CD4-positive, alpha-beta T cell (primary cell): Measurements from ENCODE around the gene EYA2. TPM values are rescaled to one million over a fixed set of nuclear protein-coding genes. Genes with fewer than 3 reads are reported as not detected.

Experiments
- ATAC-seq: fragments of 200-7000 bp; cut with Tn5 transposase; one replicate; pipeline ENCODE4 v1.10.0; 2022; ENCODE audit warnings: mild to moderate bottlenecking; ENCODE audit not compliant: poor library complexity
- CTCF ChIA-PET: fragments of 350-600 bp; sonication (Branson Sonifier 250); formaldehyde crosslinking; loops from one replicate; lab custom pipeline; 2021; ENCODE audit warnings: antibody characterized with exemption, inconsistent platforms; lab: Charles Lee
- POLR2A ChIA-PET: fragments of 350-600 bp; sonication (Branson Sonifier 250); formaldehyde crosslinking; loops from one replicate; lab custom pipeline; 2021; ENCODE audit warnings: antibody characterized with exemption, inconsistent platforms; lab: Charles Lee
- DNase-seq, 14 experiments: peaks; one replicate each; pipeline ENCODE4 v3.0.0-alpha.2; 2013 to 2020; ENCODE audit warnings: mixed read lengths in 2 of 14
- H3K27ac ChIP-seq, 2 donors: one replicate each; pipeline versions ENCODE4 v1.5.1 to v1.7.0; 2013; ENCODE audit warnings: low read length in 2 of 2, low read depth in 1 of 2, mild to moderate bottlenecking in 1 of 2
- H3K27me3 ChIP-seq, 2 experiments: 1 replicate in 1 of 2; 2 replicates in 1 of 2; pipeline versions ENCODE4 v1.6.1 to v1.7.0; 2013; ENCODE audit warnings: low read length in 2 of 2, control low read depth in 1 of 2, mild to moderate bottlenecking in 1 of 2, moderate library complexity in 1 of 2; ENCODE audit not compliant: insufficient read depth in 2 of 2, control insufficient read depth in 1 of 2
- H3K36me3 ChIP-seq: one replicate; pipeline ENCODE4 v1.6.1; 2013; ENCODE audit warnings: low read length, control low read depth; ENCODE audit not compliant: insufficient read depth
- H3K4me1 ChIP-seq: one replicate; pipeline ENCODE4 v1.6.1; 2013; ENCODE audit warnings: low read length, control low read depth; ENCODE audit not compliant: insufficient read depth
- H3K4me3 ChIP-seq: one replicate; pipeline ENCODE4 v1.5.1; 2013; ENCODE audit warnings: mild to moderate bottlenecking, low read length, moderate library complexity
- H3K9me3 ChIP-seq, 2 experiments: 1 replicate in 1 of 2; 2 replicates in 1 of 2; pipeline versions ENCODE4 v1.6.1 to v1.7.0; 2013; ENCODE audit warnings: low read length in 2 of 2, mild to moderate bottlenecking in 2 of 2, control low read depth in 1 of 2, moderate library complexity in 1 of 2; ENCODE audit not compliant: control insufficient read depth in 1 of 2, insufficient read depth in 1 of 2
- H3K27ac Mint-ChIP-seq: one replicate; pipeline ENCODE4 v1.8.0; 2020; ENCODE audit warnings: mixed read lengths
- H3K27me3 Mint-ChIP-seq: one replicate; pipeline ENCODE4 v1.8.0; 2021; ENCODE audit warnings: mixed read lengths
- H3K36me3 Mint-ChIP-seq: one replicate; pipeline ENCODE4 v1.8.0; 2021; ENCODE audit warnings: low read depth, mixed read lengths
- H3K4me1 Mint-ChIP-seq: one replicate; pipeline ENCODE4 v1.8.0; 2021; ENCODE audit warnings: low read depth, mixed read lengths
- H3K4me3 Mint-ChIP-seq: one replicate; pipeline ENCODE4 v1.8.0; 2020; ENCODE audit warnings: mild to moderate bottlenecking, mixed read lengths
- H3K9me3 Mint-ChIP-seq: one replicate; pipeline ENCODE4 v1.8.0; 2020; ENCODE audit warnings: mixed read lengths
- intact Hi-C, 2 experiments: fragments of 100-400 bp; cut with DNase I in 1 of 2; cut with micrococcal nuclease in 1 of 2; formaldehyde crosslinking; loops; one replicate each; pipeline versions ENCODE4 v1.15.1 to v1.9.0; 2023 to 2025; cut with DNase I, micrococcal nuclease
- total RNA-seq, 174 experiments: library from RNA in 2 of 174; stranded (reverse) in 2 of 174; gene quantifications; one replicate each; pipeline ENCODE4 v1.2.3 and lab custom pipeline; 2021 to 2026
- TF ChIP-seq, protein P1 (sequence below): fragments of 200-600 bp; IDR thresholded peaks from one replicate; pipeline ENCODE4 v1.8.0; 2022; ENCODE audit warnings: antibody characterized with exemption, mild to moderate bottlenecking

EYA2 gene
- total RNA-seq, 2 experiments from 2014 or later: not detected

- H3K27ac Mint-ChIP-seq: no peak overlapping the region
- CTCF ChIA-PET: no interaction called here
Observed at GRCh38 chr20:47206962-47207641, 312.5 kb downstream of the EYA2 start.

DNA sequence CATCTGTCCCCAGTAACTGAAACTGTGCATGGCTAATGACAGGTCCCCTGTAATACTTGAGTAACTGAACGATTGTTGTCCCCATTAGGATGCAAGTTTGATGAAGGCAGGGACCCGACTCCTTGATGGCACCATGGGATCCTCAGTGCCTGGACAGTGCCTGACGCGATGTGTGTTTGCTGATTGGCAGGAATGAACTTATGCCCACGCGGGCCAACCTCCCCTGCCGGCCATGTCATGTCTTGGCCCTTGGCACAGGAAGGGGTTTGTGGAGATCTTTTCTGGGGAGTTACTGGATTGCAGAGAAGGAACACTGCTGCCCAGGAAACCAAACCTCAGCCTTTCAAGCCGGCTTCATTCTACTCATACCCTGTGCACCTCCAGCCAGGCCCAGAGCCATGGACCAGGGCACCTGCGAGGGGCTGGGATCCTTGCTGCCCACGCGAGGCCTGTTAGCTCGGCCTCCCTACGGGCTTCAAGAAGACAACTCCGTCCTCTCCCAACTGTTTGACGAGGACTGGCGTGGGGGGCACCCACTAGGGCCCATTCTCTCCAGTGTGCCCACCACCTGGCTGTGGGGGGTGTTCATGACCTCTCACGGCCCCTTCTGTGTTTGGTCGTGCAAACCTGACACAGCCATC is 314.0 kb downstream of the EYA2 start:
- H3K36me3 ChIP-seq: peaks cover 49% of the 10 kb centered on the region
- Mint-ChIP-seq H3K4me1 (peaks cover 6% of the 10 kb centered on the region), H3K4me3 (no peak overlapping the region), H3K9me3 (no peaks in the 10 kb centered on the region), H3K27me3 (no peaks in the 10 kb centered on the region), H3K36me3 (peaks cover 22% of the 10 kb centered on the region), H3K27ac (no peak overlapping the region)
- no peak overlapping the region for H3K4me3 ChIP-seq
- DNase-seq (no peak), ATAC-seq (no peak)
- H3K9me3 ChIP-seq: no peaks in the 10 kb centered on the region
- TF ChIP-seq, protein P1, sequence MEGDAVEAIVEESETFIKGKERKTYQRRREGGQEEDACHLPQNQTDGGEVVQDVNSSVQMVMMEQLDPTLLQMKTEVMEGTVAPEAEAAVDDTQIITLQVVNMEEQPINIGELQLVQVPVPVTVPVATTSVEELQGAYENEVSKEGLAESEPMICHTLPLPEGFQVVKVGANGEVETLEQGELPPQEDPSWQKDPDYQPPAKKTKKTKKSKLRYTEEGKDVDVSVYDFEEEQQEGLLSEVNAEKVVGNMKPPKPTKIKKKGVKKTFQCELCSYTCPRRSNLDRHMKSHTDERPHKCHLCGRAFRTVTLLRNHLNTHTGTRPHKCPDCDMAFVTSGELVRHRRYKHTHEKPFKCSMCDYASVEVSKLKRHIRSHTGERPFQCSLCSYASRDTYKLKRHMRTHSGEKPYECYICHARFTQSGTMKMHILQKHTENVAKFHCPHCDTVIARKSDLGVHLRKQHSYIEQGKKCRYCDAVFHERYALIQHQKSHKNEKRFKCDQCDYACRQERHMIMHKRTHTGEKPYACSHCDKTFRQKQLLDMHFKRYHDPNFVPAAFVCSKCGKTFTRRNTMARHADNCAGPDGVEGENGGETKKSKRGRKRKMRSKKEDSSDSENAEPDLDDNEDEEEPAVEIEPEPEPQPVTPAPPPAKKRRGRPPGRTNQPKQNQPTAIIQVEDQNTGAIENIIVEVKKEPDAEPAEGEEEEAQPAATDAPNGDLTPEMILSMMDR: no peak
- no peaks in the 10 kb centered on the region for H3K27me3 ChIP-seq
- intact Hi-C loops: no loop called here
- H3K27ac ChIP-seq: no peak overlapping the region
- ChIA-PET POLR2A (no interaction called here), CTCF (no interaction called here)
- no peaks in the 10 kb centered on the region for H3K4me1 ChIP-seq

More at GRCh38 chr20:47206962-47207641, 312.5 kb downstream of the EYA2 start:
- no peaks in the 10 kb centered on the region for H3K4me1 ChIP-seq
- peaks cover 22% of the 10 kb centered on the region for H3K36me3 Mint-ChIP-seq
- no peak overlapping the region for H3K4me3 Mint-ChIP-seq
- ATAC-seq (no peak), DNase-seq (no peak)
- intact Hi-C loops: no loop called here
- H3K27me3 ChIP-seq: no peaks in the 10 kb centered on the region
- H3K27me3 Mint-ChIP-seq: no peaks in the 10 kb centered on the region
- H3K36me3 ChIP-seq: peaks cover 34% of the 10 kb centered on the region
- H3K4me1 Mint-ChIP-seq: peaks cover 6% of the 10 kb centered on the region
- H3K27ac ChIP-seq: no peak overlapping the region
- POLR2A ChIA-PET: no interaction called here
- H3K9me3 ChIP-seq: no peaks in the 10 kb centered on the region
- no peaks in the 10 kb centered on the region for H3K9me3 Mint-ChIP-seq
- H3K4me3 ChIP-seq: no peak overlapping the region
- TF ChIP-seq, protein P1: no peak

DNA sequence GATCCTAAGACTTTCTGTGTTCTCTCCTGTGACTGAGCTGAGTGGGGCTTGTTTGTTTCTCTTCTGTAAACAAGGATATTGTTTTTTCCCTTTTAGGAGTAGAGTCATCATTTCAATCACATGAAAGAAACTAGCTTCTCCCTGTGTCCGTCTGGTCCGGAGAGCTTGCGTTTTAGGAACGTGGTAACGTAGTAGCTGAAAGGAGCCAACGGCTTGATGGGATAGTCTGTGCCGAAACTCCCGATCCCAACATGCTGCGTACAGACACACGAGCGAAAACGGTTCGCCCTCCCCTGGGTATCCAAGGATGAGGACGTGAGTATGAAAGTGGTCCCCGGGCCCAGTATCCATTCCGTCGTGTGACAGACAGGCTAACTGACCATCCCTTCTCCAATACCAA is 315.3 kb downstream of the EYA2 start:
- Mint-ChIP-seq H3K27ac (no peak overlapping the region), H3K36me3 (peaks cover 22% of the 10 kb centered on the region), H3K9me3 (no peaks in the 10 kb centered on the region), H3K27me3 (no peaks in the 10 kb centered on the region), H3K4me3 (no peak overlapping the region), H3K4me1 (peaks cover 6% of the 10 kb centered on the region)
- Histone ChIP-seq H3K4me3 (no peak overlapping the region), H3K27ac (no peak overlapping the region), H3K4me1 (no peaks in the 10 kb centered on the region), H3K36me3 (peaks cover 62% of the 10 kb centered on the region), H3K9me3 (no peaks in the 10 kb centered on the region), H3K27me3 (no peaks in the 10 kb centered on the region)
- CTCF ChIA-PET: no interaction called here
- POLR2A ChIA-PET: no interaction called here
- ATAC-seq (no peak), DNase-seq (no peak)
- TF ChIP-seq, protein P1: no peak
- intact Hi-C loops: no loop called here
